ENCODE results near the gene TLR3.
"Not testable (repeated sequence)": the region's sequence is repeated elsewhere in the genome, so short reads cannot be mapped to it uniquely, and the experiment has no call there.

The TLR3 gene

GRCh38 chr4:186027405-186027804 is 41.6 kb upstream of the TLR3 start:
- TF ChIP-seq PAX5 (IDR thresholded peaks at IDR 0.05; ENCODE audit: insufficient read depth, low read length, severe bottlenecking), result no peak
- TF ChIP-seq POLR2A (IDR thresholded peaks at IDR 0.05; ENCODE audit: low read depth, low read length), result no peak
- TF ChIP-seq TAF1 (IDR thresholded peaks at IDR 0.05; ENCODE audit: low read depth, low read length), result no peak
- TF ChIP-seq POU2F2 (IDR thresholded peaks at IDR 0.05; ENCODE audit: low read depth, low read length), result no peak
- no peak for TF ChIP-seq POLR2AphosphoS5 (IDR thresholded peaks at IDR 0.05; ENCODE audit: low read depth, low read length)
- TF ChIP-seq SPI1 (IDR thresholded peaks at IDR 0.05; ENCODE audit: low read depth, low read length), result no peak
- DNase-seq (ENCODE audit: insufficient read length, low spot score) (no peak), FAIRE-seq (no peak)

- TF ChIP-seq POU2F2 (IDR thresholded peaks at IDR 0.05; ENCODE audit: low read depth, low read length) (no peak), SPI1 (IDR thresholded peaks at IDR 0.05; ENCODE audit: low read depth, low read length) (no peak), POLR2AphosphoS5 (IDR thresholded peaks at IDR 0.05; ENCODE audit: low read depth, low read length) (no peak), PAX5 (IDR thresholded peaks at IDR 0.05; ENCODE audit: insufficient read depth, low read length, severe bottlenecking) (no peak), POLR2A (IDR thresholded peaks at IDR 0.05; ENCODE audit: low read depth, low read length) (no peak), TAF1 (IDR thresholded peaks at IDR 0.05; ENCODE audit: low read depth, low read length) (no peak)
- FAIRE-seq, result no peak
Measured at GRCh38 chr4:186029571-186030398, 39.2 kb upstream of the TLR3 start.

GRCh38 chr4:186030399-186030775 is 38.6 kb upstream of the TLR3 start:
- DNase-seq (ENCODE audit: insufficient read length, low spot score), result no peak
- no peak for FAIRE-seq
- no peak for TF ChIP-seq POU2F2 (IDR thresholded peaks at IDR 0.05; ENCODE audit: low read depth, low read length)
- no peak for TF ChIP-seq TAF1 (IDR thresholded peaks at IDR 0.05; ENCODE audit: low read depth, low read length)
- TF ChIP-seq PAX5 (IDR thresholded peaks at IDR 0.05; ENCODE audit: insufficient read depth, low read length, severe bottlenecking), result no peak
- no peak for TF ChIP-seq POLR2A (IDR thresholded peaks at IDR 0.05; ENCODE audit: low read depth, low read length)
- TF ChIP-seq SPI1 (IDR thresholded peaks at IDR 0.05; ENCODE audit: low read depth, low read length), result no peak
- no peak for TF ChIP-seq POLR2AphosphoS5 (IDR thresholded peaks at IDR 0.05; ENCODE audit: low read depth, low read length)

More at GRCh38 chr4:186029571-186030398, 39.2 kb upstream of the TLR3 start:
- no peak for DNase-seq (ENCODE audit: insufficient read length, low spot score)

- FAIRE-seq, result no peak
- no peak for DNase-seq (ENCODE audit: insufficient read length, low spot score)
- TF ChIP-seq POLR2AphosphoS5 (IDR thresholded peaks at IDR 0.05; ENCODE audit: low read depth, low read length), result no peak
- TF ChIP-seq POU2F2 (IDR thresholded peaks at IDR 0.05; ENCODE audit: low read depth, low read length), result no peak
- TF ChIP-seq TAF1 (IDR thresholded peaks at IDR 0.05; ENCODE audit: low read depth, low read length), result no peak
- no peak for TF ChIP-seq POLR2A (IDR thresholded peaks at IDR 0.05; ENCODE audit: low read depth, low read length)
- no peak for TF ChIP-seq PAX5 (IDR thresholded peaks at IDR 0.05; ENCODE audit: insufficient read depth, low read length, severe bottlenecking)
- no peak for TF ChIP-seq SPI1 (IDR thresholded peaks at IDR 0.05; ENCODE audit: low read depth, low read length)
Measured at GRCh38 chr4:186030795-186031194, 38.2 kb upstream of the TLR3 start.

- TF ChIP-seq POU2F2 (IDR thresholded peaks at IDR 0.05; ENCODE audit: low read depth, low read length), result no peak
- TF ChIP-seq POLR2AphosphoS5 (IDR thresholded peaks at IDR 0.05; ENCODE audit: low read depth, low read length), result no peak
- TF ChIP-seq TAF1 (IDR thresholded peaks at IDR 0.05; ENCODE audit: low read depth, low read length), result no peak
- no peak for TF ChIP-seq SPI1 (IDR thresholded peaks at IDR 0.05; ENCODE audit: low read depth, low read length)
- TF ChIP-seq POLR2A (IDR thresholded peaks at IDR 0.05; ENCODE audit: low read depth, low read length), result no peak
- TF ChIP-seq PAX5 (IDR thresholded peaks at IDR 0.05; ENCODE audit: insufficient read depth, low read length, severe bottlenecking), result no peak
- DNase-seq (ENCODE audit: insufficient read length, low spot score) (no peak), FAIRE-seq (no peak)
Measured at GRCh38 chr4:186032259-186032658, 36.7 kb upstream of the TLR3 start.

- TF ChIP-seq PAX5 (IDR thresholded peaks at IDR 0.05; ENCODE audit: insufficient read depth, low read length, severe bottlenecking) (no peak), SPI1 (IDR thresholded peaks at IDR 0.05; ENCODE audit: low read depth, low read length) (no peak)
- DNase-seq (ENCODE audit: insufficient read length, low spot score) (no peak), FAIRE-seq (no peak)
Measured at GRCh38 chr4:186033027-186033426, 35.9 kb upstream of the TLR3 start.

GRCh38 chr4:186034613-186035012 is 34.3 kb upstream of the TLR3 start:
- not testable (repeated sequence) for DNase-seq (ENCODE audit: insufficient read length, low spot score); FAIRE-seq

- TF ChIP-seq POLR2A (IDR thresholded peaks at IDR 0.05; ENCODE audit: low read depth, low read length), result no peak
- no peak for TF ChIP-seq TAF1 (IDR thresholded peaks at IDR 0.05; ENCODE audit: low read depth, low read length)
- TF ChIP-seq POLR2AphosphoS5 (IDR thresholded peaks at IDR 0.05; ENCODE audit: low read depth, low read length), result no peak
- no peak for TF ChIP-seq SPI1 (IDR thresholded peaks at IDR 0.05; ENCODE audit: low read depth, low read length)
- no peak for TF ChIP-seq POU2F2 (IDR thresholded peaks at IDR 0.05; ENCODE audit: low read depth, low read length)
- TF ChIP-seq PAX5 (IDR thresholded peaks at IDR 0.05; ENCODE audit: insufficient read depth, low read length, severe bottlenecking), result no peak
- FAIRE-seq (no peak), DNase-seq (ENCODE audit: insufficient read length, low spot score) (no peak)
Measured at GRCh38 chr4:186036976-186037581, 31.9 kb upstream of the TLR3 start.

- FAIRE-seq (peak; percentile 91), DNase-seq (ENCODE audit: insufficient read length, low spot score) (peak; percentile 36)
- no peak for TF ChIP-seq POLR2A (IDR thresholded peaks at IDR 0.05; ENCODE audit: low read depth, low read length)
Measured at GRCh38 chr4:186037692-186038658, 31.0 kb upstream of the TLR3 start.

Measured in GM12891 (cell line).